OCI-LY1 (cell line): Measurements from ENCODE around the gene RAVER1.

Source experiments
- H2AFZ ChIP-seq: fragments of 200-600 bp; sonication (generic), shearing (Covaris generic); 2 replicates; pipeline ENCODE4 v1.6.0; 2014; ENCODE audit warnings: antibody characterized with exemption, mild to moderate bottlenecking, low read length
- H3F3A ChIP-seq: fragments of 200-600 bp; sonication (generic), shearing (Covaris generic); 2 replicates; pipeline ENCODE4 v1.6.0; 2014; ENCODE audit warnings: mild to moderate bottlenecking, antibody characterized with exemption, low read length, moderate library complexity; ENCODE audit not compliant: insufficient read depth
- H3K27ac ChIP-seq: fragments of 200-600 bp; sonication (generic); 2 replicates; pipeline ENCODE4 v1.5.1; 2014; ENCODE audit warnings: low read length, mixed run types, mild to moderate bottlenecking, low read depth; ENCODE audit not compliant: poor library complexity, severe bottlenecking
- H3K27me3 ChIP-seq: fragments of 200-600 bp; sonication (generic); 2 replicates; pipeline ENCODE4 v1.6.0; 2014; ENCODE audit warnings: antibody characterized with exemption, mild to moderate bottlenecking, low read length, moderate library complexity; ENCODE audit not compliant: insufficient read depth
- H3K36me3 ChIP-seq: fragments of 200-600 bp; sonication (generic); 2 replicates; pipeline ENCODE4 v1.6.1; 2014; ENCODE audit warnings: mild to moderate bottlenecking, antibody characterized with exemption, low read length, moderate library complexity, mixed read lengths; ENCODE audit not compliant: insufficient read depth
- H3K4me1 ChIP-seq: fragments of 200-600 bp; sonication (generic); 2 replicates; pipeline ENCODE4 v1.5.1; 2014; ENCODE audit warnings: mild to moderate bottlenecking, low read length, moderate library complexity; ENCODE audit not compliant: insufficient read depth, severe bottlenecking
- H3K4me2 ChIP-seq: fragments of 200-600 bp; sonication (generic), shearing (Covaris generic); 2 replicates; pipeline ENCODE4 v1.6.1; 2014; ENCODE audit warnings: low read length
- H3K4me3 ChIP-seq: fragments of 200-600 bp; sonication (generic); 2 replicates; pipeline ENCODE4 v1.5.1; 2014; ENCODE audit warnings: low read length, low read depth, mild to moderate bottlenecking, mixed read lengths; ENCODE audit not compliant: poor library complexity, severe bottlenecking
- H3K79me2 ChIP-seq: fragments of 200-600 bp; shearing (Covaris generic); 2 replicates; pipeline ENCODE4 v1.6.1; 2016; ENCODE audit warnings: mixed run types, low read length, mixed read lengths; ENCODE audit not compliant: insufficient read depth
- H3K9ac ChIP-seq: fragments of 200-600 bp; sonication (generic), shearing (Covaris generic); 2 replicates; pipeline ENCODE4 v1.6.1; 2014; ENCODE audit warnings: mild to moderate bottlenecking, low read length, mixed read lengths
- H3K9me2 ChIP-seq: fragments of 200-600 bp; sonication (generic), shearing (Covaris generic); 2 replicates; pipeline ENCODE4 v1.6.1; 2014; ENCODE audit warnings: low read depth, mild to moderate bottlenecking, low read length, mixed read lengths
- H3K9me3 ChIP-seq: fragments of 200-600 bp; shearing (Covaris generic); 2 replicates; pipeline ENCODE4 v1.6.1; 2014; ENCODE audit warnings: low read length, mixed read lengths
- H4K20me1 ChIP-seq: fragments of 200-600 bp; sonication (generic), shearing (Covaris generic); 2 replicates; pipeline ENCODE4 v1.6.0; 2016; ENCODE audit warnings: mild to moderate bottlenecking, low read length; ENCODE audit not compliant: insufficient read depth
- EZH2 ChIP-seq: fragments of 200-600 bp; sonication (generic), shearing (Covaris generic); IDR thresholded peaks from 2 replicates; pipeline ENCODE4 v1.8.0; 2017; ENCODE audit warnings: borderline replicate concordance, mixed run types, mild to moderate bottlenecking, antibody characterized with exemption, low read length, moderate library complexity, mixed read lengths
- TF ChIP-seq, protein P1 (sequence below): fragments of 200-600 bp; sonication (generic), shearing (Covaris generic); IDR thresholded peaks from 2 replicates; pipeline ENCODE4 v1.5.1; 2017; ENCODE audit warnings: mild to moderate bottlenecking, antibody characterized with exemption, low read length, moderate library complexity, mixed read lengths

Gene RAVER1

DNA sequence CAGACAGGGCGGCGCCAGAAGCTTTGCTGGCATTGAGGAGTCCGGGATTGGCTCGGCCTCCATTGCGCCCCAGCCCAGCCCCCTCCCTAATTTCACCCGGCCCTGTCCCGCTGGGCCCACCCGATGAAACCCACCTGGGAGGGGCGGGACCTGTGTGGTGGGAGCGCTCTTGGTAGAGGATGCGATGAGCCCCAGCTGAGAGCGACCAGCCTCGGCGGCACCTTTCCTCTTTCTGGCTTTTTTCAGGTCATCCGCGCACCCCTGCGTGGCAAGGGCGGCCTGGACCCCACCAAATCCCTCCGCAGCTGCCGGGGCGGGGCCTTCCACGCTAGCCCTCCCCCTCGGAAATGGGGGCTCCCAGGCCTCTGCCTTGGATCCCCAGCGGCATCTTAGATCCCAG is 23.9 kb downstream of the RAVER1 start, which contains the start of gene ZGLP1:
TSS of gene ZGLP1 (minus strand) at position 393 of the 400 bp plus-strand sequence.
- no peaks in the 10 kb centered on the region for H3K27me3 ChIP-seq
- no peaks in the 10 kb centered on the region for H3K4me1 ChIP-seq
- no peaks in the 10 kb centered on the region for H3K9me3 ChIP-seq
- no peaks in the 10 kb centered on the region for H3K9me2 ChIP-seq
- no peak within 1 kb of the TSS for H3K9ac ChIP-seq
- no peaks in the 10 kb centered on the region for H4K20me1 ChIP-seq
- H2AFZ ChIP-seq: no peak within 1 kb of the TSS
- no peaks in the 10 kb centered on the region for H3K79me2 ChIP-seq
- H3K4me2 ChIP-seq: no peak within 1 kb of the TSS
- H3K27ac ChIP-seq: no peak within 1 kb of the TSS
- TF ChIP-seq EZH2: no peak
- no peak within 1 kb of the TSS for H3K4me3 ChIP-seq
- no peaks in the 10 kb centered on the region for H3F3A ChIP-seq
- peaks cover 20% of the 10 kb centered on the region for H3K36me3 ChIP-seq

- H3K36me3 ChIP-seq: peaks cover 19% of the 10 kb centered on the region
- H3K9ac ChIP-seq: no peak overlapping the region
- no peak overlapping the region for H2AFZ ChIP-seq
- H3K27me3 ChIP-seq: no peaks in the 10 kb centered on the region
- H3K27ac ChIP-seq: no peak overlapping the region
- H3K9me2 ChIP-seq: no peaks in the 10 kb centered on the region
- H3K4me1 ChIP-seq: no peaks in the 10 kb centered on the region
- no peak for TF ChIP-seq EZH2
- TF ChIP-seq, protein P1, sequence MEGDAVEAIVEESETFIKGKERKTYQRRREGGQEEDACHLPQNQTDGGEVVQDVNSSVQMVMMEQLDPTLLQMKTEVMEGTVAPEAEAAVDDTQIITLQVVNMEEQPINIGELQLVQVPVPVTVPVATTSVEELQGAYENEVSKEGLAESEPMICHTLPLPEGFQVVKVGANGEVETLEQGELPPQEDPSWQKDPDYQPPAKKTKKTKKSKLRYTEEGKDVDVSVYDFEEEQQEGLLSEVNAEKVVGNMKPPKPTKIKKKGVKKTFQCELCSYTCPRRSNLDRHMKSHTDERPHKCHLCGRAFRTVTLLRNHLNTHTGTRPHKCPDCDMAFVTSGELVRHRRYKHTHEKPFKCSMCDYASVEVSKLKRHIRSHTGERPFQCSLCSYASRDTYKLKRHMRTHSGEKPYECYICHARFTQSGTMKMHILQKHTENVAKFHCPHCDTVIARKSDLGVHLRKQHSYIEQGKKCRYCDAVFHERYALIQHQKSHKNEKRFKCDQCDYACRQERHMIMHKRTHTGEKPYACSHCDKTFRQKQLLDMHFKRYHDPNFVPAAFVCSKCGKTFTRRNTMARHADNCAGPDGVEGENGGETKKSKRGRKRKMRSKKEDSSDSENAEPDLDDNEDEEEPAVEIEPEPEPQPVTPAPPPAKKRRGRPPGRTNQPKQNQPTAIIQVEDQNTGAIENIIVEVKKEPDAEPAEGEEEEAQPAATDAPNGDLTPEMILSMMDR: no peak
- no peaks in the 10 kb centered on the region for H3F3A ChIP-seq
- no peaks in the 10 kb centered on the region for H3K79me2 ChIP-seq
- no peaks in the 10 kb centered on the region for H3K9me3 ChIP-seq
- H4K20me1 ChIP-seq: no peaks in the 10 kb centered on the region
- no peak overlapping the region for H3K4me3 ChIP-seq
- H3K4me2 ChIP-seq: no peak overlapping the region
Measured at GRCh38 chr19:10306327-10306726, 27.0 kb downstream of the RAVER1 start.

DNA sequence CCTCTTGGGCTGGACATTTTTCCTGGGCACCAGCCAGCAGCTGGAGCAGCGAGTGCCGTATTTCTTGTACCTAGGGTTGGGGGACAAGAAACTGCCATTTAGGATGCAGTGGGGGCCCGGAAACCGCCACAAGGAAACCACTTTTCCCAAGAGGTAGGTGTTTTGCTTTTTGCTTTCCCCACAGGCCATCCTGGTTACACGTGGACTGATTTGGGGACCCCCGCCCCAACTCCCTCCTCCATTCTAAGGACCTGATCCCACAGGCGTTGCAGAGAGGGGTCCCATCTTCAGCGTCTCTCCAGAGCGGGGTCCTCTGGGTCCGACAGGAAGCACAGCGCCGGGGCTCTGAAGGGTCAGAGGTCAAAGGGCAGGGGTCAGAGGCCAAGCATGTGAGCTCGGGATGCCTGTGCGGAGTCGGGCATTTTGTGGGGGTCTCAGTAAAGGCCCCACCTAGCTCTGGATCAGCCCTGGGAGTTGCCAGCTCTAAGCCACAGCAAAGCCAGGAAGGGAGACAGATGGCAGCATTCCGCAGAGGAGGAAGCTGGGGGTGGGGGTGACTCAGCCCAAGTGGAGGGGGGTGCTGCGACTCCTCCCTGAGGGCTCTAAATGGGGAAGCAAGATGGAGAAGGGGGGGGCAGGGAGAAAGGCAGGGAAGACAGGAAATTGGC is 28.1 kb downstream of the RAVER1 start:
- H3K27me3 ChIP-seq: no peaks in the 10 kb centered on the region
- H3K9ac ChIP-seq: no peak overlapping the region
- H2AFZ ChIP-seq: no peak overlapping the region
- H3F3A ChIP-seq: no peaks in the 10 kb centered on the region
- no peak overlapping the region for H3K4me3 ChIP-seq
- no peaks in the 10 kb centered on the region for H3K9me2 ChIP-seq
- H4K20me1 ChIP-seq: no peaks in the 10 kb centered on the region
- H3K4me1 ChIP-seq: no peaks in the 10 kb centered on the region
- no peak overlapping the region for H3K4me2 ChIP-seq
- peaks cover 18% of the 10 kb centered on the region for H3K36me3 ChIP-seq
- no peaks in the 10 kb centered on the region for H3K79me2 ChIP-seq
- TF ChIP-seq, protein P1: no peak
- no peak for TF ChIP-seq EZH2
- no peak overlapping the region for H3K27ac ChIP-seq
- no peaks in the 10 kb centered on the region for H3K9me3 ChIP-seq
